OCI-M2 (cell line): ENCODE results near the gene GTSE1.
"Not testable (repeated sequence)": the region's sequence is repeated elsewhere in the genome, so short reads cannot be mapped to it uniquely, and the experiment has no call there.

Source experiments
- DNase-seq: peaks from one replicate; lab custom pipeline; 2025; ENCODE audit not compliant: unreplicated experiment; lab: John Stamatoyannopoulos, UW

The GTSE1 gene, protein sequence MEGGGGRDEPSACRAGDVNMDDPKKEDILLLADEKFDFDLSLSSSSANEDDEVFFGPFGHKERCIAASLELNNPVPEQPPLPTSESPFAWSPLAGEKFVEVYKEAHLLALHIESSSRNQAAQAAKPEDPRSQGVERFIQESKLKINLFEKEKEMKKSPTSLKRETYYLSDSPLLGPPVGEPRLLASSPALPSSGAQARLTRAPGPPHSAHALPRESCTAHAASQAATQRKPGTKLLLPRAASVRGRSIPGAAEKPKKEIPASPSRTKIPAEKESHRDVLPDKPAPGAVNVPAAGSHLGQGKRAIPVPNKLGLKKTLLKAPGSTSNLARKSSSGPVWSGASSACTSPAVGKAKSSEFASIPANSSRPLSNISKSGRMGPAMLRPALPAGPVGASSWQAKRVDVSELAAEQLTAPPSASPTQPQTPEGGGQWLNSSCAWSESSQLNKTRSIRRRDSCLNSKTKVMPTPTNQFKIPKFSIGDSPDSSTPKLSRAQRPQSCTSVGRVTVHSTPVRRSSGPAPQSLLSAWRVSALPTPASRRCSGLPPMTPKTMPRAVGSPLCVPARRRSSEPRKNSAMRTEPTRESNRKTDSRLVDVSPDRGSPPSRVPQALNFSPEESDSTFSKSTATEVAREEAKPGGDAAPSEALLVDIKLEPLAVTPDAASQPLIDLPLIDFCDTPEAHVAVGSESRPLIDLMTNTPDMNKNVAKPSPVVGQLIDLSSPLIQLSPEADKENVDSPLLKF

DNA sequence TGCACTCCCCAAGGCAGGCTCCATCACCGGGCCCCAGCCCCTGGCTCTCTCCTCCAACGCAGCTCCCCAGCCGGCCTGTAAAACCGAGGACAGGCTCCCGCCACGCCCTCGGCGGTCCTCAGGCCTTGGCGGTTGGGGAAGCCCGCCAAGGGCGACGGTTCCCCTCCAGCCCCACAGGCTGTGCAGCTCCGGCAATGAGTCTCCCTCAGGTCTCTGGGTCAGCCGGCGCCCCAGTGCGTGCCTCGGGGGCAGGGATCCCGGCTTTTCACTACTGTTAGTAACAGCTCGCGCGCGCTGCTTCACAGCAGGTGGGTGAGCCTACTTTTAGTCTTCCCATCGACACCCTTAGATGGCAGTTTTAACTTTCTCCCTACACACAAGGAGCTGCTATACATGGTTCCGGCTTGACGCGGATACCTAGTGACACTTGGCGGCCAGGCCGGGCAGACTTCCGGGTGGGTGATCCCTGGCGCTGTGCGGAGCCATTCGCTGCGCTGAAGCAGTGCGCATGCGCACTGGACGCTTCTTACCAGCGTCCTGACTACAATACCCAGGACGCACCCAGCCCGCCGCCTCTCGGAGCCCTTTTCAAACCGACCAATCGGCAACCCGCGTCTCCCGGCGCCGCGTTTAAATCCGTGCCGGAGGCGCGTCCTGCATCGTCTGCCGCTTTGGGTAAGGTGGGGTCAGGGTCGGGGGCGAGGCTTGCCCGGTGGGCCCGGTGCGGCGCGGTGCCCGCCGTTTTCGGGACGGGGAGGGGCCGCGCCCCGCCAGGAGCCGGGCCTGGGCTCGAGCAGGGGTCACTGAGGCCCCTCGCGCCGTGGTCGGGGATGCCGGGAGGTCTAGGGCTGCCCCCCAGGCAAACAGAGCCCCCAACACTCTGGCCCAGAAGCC lies at the start of gene GTSE1:
GTSE1 (plus strand) TSS at position 614 of the 894 bp plus-strand sequence. CDS start 531 bp downstream, outside the sequence.
- peak; percentile 81 for DNase-seq

DNA sequence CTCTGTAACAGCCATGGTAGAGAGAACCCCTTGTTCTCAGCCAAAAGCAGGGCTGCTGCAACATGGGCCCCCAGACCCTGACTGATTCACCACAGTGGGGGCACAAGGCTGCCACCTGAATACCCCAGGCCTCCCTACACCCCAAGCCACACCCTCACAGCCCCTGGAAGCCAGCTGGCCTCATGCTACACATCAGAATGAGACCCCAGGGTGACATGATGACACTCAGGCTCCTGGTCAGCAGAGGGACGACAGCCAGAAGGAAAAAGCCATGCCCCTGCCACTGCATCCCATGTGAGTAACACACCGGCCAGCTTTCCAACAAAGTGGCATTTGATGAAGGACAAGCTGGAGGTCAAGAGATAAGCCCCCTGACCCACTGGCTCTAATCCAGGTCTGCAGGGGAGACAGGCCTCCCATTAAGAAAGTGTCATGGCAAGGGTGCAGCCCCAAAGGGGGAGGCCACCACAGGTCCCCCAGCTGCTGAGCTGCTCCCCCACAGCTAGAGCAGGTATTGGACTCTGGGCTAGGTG lies 49.2 kb upstream of the GTSE1 start:
- DNase-seq: no peak

DNA sequence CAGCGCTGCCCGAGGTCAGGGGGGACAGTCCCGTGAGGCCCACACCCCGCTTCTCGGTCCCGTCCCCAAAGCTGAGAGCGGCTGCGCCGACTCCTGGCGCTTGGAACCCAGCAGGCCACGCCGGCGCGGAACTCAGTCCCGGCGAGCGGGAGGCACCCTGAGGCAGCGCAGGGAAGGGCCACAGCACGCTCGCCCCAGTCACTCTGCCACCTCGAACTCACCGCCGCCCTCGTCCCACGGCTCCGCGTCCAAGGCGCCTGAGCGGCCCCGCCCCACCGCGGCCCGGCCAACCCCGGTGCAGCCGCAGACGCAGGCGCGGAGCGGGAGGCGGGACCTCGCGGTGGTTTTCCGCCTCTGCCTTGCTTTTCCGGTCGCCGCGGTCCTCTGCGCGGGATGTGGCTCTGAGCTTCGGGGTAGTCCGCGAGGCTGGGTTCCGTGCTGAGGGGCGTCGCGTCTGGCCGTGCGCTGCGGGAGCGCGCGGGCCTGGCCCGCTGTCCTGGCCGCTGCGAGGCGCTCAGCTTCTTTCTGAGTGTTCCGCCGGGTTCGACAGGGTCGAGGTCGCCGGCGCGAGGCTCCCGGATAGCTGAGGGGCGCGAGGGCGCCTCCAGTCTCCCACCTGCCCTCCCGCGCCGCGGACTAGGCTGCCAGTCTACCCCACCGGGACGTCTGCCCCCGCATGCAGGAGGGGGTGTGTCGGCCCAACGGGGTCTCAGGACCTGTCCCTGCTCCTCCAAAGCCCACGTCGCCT lies 46.5 kb upstream of the GTSE1 start, which contains the start of gene CDPF1:
CDPF1 (minus strand) TSS at position 259 of the 748 bp plus-strand sequence. CDS start 2,009 bp downstream, outside the sequence.
- DNase-seq: no peak

DNA sequence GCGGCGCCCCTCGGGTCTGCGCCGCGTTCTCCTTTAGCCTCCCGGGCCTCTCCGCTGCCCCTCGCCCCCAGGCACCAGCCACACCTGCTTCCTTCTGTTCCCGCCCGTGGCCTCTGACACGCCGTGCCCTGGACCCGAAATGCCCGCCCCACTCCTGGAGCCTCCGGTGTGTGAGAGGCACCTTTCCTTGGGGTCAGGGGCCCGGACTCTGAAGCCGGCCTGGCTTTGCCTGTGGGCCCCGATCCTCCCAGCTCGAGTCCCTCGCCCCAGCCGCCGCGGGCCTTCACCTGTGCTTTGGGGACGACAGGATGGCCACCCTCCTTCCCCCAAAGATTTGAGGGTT lies 45.9 kb upstream of the GTSE1 start:
- DNase-seq: no peak

DNA sequence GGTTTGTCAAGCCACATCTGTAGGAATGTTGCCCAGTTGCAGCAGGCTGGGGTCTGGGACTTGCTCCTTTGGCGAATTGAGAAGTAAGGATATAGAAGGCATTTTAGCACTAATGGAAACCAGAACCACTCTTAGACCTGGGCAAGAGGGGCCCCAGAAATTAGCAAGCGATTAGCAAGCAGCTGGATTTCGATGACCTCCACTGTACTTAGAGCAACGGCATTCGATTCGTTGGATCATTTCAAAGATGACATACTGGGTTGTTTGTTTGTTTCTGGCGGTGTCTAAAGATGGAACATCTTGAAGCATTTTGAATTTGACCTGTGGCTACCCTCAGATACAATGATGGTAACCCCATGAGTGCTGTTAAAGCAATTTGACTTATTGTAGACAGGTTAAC lies 45.4 kb upstream of the GTSE1 start:
- DNase-seq: no peak

DNA sequence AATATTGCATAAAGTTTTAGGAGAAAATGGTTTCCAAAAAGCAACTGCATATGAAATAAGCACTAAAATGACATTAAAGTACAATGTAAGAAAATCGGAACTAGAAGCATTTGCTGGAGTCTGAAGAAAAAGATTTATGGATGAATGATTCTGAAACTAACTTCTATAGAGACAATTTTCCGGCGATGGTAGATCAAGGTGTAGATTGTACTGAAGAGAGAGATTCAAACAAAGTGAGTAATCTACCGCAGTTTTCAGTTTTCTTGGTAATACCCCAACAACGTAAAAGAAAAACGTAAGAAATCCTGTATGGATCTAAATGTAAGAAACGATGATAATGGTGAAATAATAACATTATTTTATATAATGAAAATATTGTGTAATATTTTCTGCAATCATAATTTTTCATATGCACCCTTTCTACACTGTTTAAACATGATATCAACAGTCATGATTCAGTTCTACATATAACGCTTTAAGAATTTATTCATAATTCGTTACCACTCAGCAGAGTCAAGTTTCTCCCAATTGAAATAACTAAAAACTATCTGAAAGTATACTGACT lies 44.8 kb upstream of the GTSE1 start:
- DNase-seq: no peak

DNA sequence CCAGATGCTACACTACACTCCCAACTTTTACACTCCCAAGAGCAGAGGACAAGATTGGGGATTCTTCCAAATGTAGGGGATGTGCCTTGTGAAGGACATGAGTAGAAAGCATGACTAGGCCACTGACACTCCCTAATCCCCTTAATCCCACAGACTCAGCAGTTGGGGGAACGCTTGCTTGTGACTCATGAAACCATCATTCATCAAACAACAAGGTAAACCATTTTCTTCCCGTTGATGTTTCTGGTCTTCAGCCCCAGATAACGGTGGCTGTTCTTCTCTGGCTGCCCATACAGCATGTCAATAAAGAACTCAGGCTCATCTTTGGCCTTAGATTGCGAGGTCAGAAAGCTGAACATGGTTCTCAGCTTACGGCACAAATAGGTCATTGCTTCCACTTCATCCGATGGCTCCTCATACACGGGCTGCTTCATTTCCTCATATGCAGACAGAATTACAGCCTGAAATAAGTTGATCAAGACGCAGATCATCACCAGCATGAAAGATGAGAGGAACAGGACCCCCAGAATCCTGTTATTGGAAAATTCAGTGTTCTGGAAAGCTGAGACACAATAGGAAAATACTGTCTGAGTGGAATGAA lies 40.2 kb upstream of the GTSE1 start:
- no peak for DNase-seq

DNA sequence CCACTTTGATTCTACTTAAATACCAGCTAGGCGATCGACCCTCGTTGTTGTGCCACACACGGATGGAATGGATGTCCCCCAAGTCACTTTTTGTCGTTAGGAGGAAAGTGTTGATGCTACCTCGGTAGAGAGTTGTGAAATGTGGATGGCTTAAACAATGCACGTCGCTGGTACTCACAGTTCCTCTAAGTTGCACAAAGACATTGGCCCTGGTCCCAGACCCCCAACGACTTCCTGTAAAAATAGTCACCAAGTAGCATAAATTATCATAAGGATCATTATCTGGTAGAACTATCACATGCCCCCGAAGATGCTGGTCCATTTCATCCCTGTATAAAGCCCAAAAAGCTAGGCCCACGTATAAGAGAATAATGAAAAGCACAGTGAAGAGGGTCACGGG lies 37.3 kb upstream of the GTSE1 start:
- DNase-seq: no peak

DNA sequence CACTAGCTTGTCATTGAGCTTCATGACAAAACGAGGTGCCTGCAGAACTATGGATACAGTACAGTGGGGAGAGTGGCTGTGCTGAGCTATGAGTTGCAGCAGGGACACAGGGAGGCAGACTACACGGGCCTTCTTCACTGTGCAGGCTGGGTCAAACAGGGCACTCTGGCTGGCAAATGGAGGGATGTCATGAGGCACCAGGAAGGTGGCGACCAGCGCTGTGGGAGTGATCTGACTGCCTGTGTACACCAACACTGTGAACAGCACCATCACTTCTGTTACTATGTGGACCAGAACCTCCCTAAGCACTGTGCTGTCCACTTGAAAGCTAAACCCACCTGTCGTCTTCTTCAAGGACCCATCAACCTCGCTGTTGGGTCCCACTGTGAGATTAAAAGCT lies 36.6 kb upstream of the GTSE1 start:
- DNase-seq: no peak

DNA sequence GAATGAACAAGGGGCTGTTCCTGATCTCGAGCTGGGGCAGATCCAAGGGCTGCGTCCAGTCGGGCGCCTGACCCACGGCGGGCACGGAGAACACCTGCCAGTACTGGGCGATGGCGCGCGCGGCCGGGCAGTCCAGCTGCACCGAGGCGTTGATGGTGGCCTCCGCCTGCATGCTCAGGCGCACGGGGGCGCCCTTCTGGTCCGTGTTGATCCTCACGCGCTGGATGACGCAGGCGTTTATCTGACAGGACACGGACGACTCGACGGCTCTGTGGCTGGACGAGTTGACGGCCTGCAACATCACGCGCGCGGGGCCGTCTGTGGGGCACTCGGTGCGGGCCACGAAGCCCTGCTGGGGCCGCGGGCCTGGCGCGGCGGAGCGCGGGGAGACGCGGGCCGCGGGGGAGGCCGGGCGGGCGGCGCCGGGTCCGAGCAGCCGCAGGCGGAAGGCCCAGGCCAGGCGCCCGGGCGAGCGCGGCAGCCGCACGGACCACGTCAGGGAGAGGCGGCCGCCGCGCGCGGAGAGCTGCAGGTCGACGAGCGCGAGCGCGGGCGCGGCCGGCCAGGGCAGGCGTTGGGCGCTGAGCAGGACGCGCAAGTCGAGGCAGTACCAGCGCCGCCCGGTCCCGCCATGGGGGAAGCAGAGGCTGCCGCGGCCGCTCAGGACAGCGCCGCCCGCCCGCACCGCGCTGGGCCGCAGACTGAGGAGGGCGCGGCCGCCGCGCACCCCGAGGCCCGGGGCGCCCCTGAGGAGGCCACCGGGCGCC lies 34.0 kb upstream of the GTSE1 start:
- DNase-seq: no peak

DNA sequence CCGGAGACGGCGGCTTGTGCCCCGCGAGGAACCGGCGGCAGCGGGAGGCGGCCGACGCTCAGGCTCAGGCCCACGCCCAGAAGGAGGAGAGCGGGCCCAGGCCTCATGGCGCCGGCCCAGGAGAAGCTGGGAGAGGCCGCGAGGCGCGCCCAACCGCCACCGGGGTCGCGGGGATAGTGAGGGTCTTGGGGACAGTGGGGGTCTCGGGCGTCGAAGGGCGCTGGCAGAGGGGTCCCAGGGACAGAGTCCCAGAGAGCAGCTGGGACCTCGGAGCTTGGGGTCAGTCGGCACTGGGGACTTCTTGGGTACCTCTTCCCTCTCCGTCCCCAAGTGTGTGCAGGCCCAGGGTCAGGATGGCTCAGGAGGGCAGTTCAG lies 33.5 kb upstream of the GTSE1 start, which contains the start of gene PKDREJ:
PKDREJ (minus strand) TSS at position 128 of the 375 bp plus-strand sequence; CDS start at position 107, 21 bp downstream.
- DNase-seq: no peak

DNA sequence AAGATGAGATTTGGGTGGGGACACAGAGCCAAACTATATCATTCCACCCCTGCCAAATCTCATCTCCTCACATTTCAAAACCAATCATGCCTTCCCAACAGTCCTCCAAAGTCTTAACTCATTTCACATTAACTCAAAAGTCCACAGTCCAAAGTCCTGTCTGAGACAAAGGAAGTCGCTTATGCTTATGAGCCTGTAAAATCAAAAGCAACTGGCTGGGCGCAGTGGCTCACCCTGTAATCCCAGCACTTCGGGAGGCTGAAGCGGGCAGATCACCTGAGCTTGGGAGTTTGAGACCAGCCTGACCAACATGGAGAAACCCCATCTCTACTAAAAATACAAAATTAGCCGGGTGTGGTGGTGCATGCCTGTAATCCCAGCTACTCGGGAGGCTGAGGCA lies 32.1 kb upstream of the GTSE1 start:
- DNase-seq: not testable (repeated sequence)

DNA sequence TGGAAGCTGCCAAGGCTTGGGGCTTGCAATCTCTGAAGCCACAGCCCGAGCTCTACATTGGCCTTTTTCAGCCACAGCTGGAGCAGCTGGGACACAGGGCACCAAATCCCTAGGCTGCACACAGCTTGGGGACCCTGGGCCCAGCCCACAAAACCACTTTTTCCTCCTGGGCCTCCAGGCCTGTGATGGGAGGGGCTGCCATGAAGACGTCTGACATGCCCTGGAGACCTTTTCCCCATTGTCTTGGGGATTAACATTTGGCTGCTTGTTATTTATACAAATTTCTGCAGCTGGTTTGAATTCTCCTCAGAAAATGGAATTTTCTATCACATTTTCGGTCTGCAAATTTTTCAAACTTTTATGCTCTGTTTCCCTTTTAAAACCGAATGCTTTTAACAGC lies 31.0 kb upstream of the GTSE1 start:
- DNase-seq: not testable (repeated sequence)

DNA sequence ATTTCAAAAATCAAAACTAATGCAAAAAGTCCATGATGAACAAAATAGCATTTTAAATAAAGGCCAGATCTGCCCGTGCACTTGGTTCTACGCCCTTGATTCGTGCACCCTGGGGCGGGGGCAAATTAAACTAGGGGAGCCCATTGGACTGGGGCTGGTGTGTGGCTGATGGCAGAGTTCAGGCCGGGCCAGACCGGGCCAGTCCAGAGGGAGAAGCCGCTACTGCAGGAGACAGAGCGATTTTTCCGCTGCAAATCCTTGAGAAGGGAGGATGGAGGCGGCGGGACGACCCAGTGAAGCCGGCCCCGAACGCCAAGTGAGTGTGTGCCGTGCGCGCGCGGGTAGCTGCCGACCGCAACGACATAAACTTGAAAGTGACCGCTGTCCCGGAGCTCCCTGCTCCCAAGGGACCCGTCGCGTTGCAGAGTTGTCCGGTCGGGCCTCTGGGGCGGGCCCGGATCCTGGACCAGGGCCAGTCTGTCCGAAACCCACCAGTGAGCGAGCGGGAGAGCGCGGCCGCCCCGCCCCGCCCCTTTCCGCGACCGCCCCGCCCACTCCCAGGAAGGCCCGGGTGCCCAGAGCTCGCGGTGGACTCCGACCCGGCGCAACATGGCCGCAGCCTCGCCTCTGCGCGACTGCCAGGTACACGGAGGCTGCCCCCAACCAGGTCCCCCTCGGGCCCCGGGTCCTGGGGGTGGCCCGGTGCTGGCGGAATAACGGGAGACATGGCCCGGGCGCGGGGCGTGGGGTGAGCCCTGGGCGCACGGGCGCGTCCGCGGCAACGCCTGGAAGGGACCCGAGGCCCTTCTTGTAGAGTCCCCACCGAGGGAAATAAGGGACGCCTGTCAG lies 29.0 kb upstream of the GTSE1 start, which contains the start of gene TTC38:
TTC38 (plus strand) TSS at position 578 of the 849 bp plus-strand sequence; CDS start at position 610, 32 bp downstream.
- DNase-seq: no peak

DNA sequence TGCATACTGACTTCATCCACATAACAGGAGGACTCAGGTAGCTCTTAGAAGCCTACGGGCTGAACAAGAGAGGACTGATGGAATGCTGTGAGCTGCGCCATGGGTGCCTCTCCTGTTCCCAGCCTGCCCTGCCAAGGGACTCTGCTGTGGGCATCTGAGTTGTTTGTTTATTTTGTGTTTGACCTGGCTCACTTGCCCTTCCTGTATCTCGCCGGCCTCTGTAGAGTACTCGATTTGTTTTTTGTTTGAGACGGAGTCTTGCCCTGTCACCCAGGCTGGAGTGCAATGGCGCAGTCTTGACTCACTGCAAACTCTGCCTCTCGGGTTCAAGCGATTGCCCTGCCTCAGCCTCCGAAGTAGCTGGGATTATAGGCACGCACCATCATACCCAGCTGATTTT lies 27.1 kb upstream of the GTSE1 start:
- DNase-seq: no peak

DNA sequence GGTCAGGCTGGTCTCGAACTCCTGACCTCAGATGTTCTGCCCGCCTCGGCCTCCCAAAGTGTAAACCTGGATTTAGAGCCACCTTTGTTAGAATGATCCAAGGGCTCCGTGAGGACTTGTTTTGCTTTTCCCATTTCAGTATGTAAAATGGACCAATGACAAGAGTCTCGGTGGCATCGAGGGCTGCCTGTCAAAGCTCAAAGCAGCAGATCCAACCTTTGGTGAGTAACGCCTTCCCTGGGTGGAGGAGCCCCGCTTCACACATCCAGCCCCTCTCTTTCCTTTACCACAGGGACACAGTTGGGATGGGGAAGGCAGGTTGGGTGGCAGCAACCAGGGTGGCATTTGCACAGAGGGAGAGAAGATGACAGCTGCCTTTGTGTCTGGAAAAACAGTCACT lies 24.5 kb upstream of the GTSE1 start:
- DNase-seq: no peak

DNA sequence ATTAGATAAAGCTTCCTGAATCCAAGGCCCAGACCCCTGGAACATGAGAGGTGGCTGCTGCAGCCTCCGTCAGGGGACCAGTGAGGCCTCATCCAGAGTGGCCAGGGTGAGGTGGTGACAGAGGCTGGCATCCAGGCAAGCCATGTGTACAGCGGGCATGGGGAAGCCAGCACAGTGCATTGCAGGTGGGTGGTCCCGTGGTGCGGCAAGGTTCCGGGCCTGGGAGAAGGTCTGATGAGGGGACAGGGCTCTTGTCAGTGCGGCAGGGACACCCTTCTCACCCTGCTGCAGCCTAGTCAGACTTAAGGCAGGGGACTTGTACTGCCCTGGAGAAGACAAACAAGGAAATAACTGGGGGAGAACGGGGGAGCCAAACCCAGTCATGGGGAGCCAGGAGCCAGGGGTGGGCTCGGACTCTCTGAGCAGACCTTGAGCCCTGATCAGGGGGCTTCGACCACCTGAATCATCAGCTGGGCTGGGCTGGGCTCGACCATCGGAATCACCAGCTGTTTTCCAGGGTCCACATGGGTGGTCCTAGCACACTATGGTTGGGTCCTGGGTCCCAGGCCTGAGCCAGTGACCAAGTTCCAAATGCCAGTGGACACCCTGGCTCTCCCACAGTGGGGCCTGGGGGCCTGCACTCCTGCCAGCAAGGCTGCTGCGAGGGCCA lies 23.8 kb upstream of the GTSE1 start:
- DNase-seq: no peak
